K562 (cell line): ENCODE measurements around the gene MROH8. TPM values are rescaled to one million over a fixed set of nuclear protein-coding genes. Genes with fewer than 3 reads are reported as not detected.
A peak's percentile ranks its signal among the peaks of the same experiment; 100 is the strongest.

Experiments
- CBFB ChIP-seq: sonication (generic); formaldehyde crosslinking; IDR thresholded peaks from 2 replicates; pipeline ENCODE4 v1.4.0; 2020; ENCODE audit warnings: mild to moderate bottlenecking, missing genetic modification reagents
- GMEB1 ChIP-seq: fragments of 250-450 bp; sonication (Bioruptor Pico); IDR thresholded peaks from 2 replicates; pipeline ENCODE4 v1.4.0; 2020; ENCODE audit warnings: mild to moderate bottlenecking
- HNRNPLL ChIP-seq: fragments of 200-400 bp; formaldehyde crosslinking; IDR thresholded peaks from 2 replicates; pipeline ENCODE4 v1.6.1; 2017; ENCODE audit warnings: low read length, low read depth, mild to moderate bottlenecking; ENCODE audit not compliant: poor library complexity, severe bottlenecking
- MED1 ChIP-seq: sonication (generic); formaldehyde crosslinking; IDR thresholded peaks from 2 replicates; pipeline ENCODE4 v1.8.1; 2023; ENCODE audit warnings: missing genetic modification reagents, borderline replicate concordance
- MGA ChIP-seq: fragments of 450-650 bp; IDR thresholded peaks from 2 replicates; pipeline ENCODE4 v1.6.1; 2016; ENCODE audit warnings: mild to moderate bottlenecking, moderate library complexity
- NCOR1 ChIP-seq: fragments of 450-650 bp; IDR thresholded peaks from 2 replicates; pipeline ENCODE4 v1.6.1; 2016; ENCODE audit warnings: mild to moderate bottlenecking, moderate library complexity
- POLR3A ChIP-seq: IDR thresholded peaks from 2 replicates; pipeline ENCODE4 v1.6.1; 2011; ENCODE audit warnings: borderline replicate concordance, mild to moderate bottlenecking, moderate library complexity; ENCODE audit not compliant: insufficient read length, insufficient read depth; ENCODE audit errors: extremely low read depth
- TEAD1 ChIP-seq, 2 experiments: fragments of 450-650 bp in 1 of 2; sonication (generic) in 1 of 2; formaldehyde crosslinking; IDR thresholded peaks; 2 replicates each; pipeline versions ENCODE4 v1.4.0 to v1.8.0; 2020 to 2022; ENCODE audit warnings: mild to moderate bottlenecking in 2 of 2, missing genetic modification reagents in 1 of 2
- ZFX ChIP-seq: sonication (generic); formaldehyde crosslinking; IDR thresholded peaks from 2 replicates; pipeline ENCODE4 v1.8.0; 2022; ENCODE audit warnings: mild to moderate bottlenecking, missing genetic modification reagents, moderate library complexity
- ZNF232 ChIP-seq: sonication (generic); formaldehyde crosslinking; IDR thresholded peaks from 2 replicates; pipeline ENCODE4 v1.8.0; 2022; ENCODE audit warnings: mild to moderate bottlenecking, missing genetic modification reagents
- ZNF395 ChIP-seq: fragments of 200-800 bp; sonication (Bioruptor generic); IDR thresholded peaks from 2 replicates; pipeline ENCODE4 v1.6.1; 2017; ENCODE audit warnings: missing genetic modification characterization, missing compliant biosample characterization
- polyA plus RNA-seq, 8 experiments: library from polyadenylated mRNA; depleted of rRNA in 4 of 8; stranded (reverse) in 5 of 8; unstranded in 3 of 8; fragments of >200 nt; fragmentation: Nextera tagmentation in 2 of 8; fragmentation: Illumina TruSeq in 1 of 8; extraction: Ambion mirVana in 2 of 8; extraction: Trizol in 1 of 8; gene quantifications; 2 replicates each; pipeline versions ENCODE4 v1.2.1 to v1.2.3, GENCODE V29; 2011 to 2014; ENCODE audit warnings: inconsistent platforms in 1 of 8, missing spikeins in 1 of 8
- total RNA-seq, 7 experiments: library from RNA; depleted of rRNA in 6 of 7; stranded (reverse); fragments of >200 nt in 6 of 7; fragmentation: Illumina TruSeq in 2 of 7; extraction: Trizol in 2 of 7; gene quantifications; 2 replicates each; pipeline versions ENCODE4 v1.2.1 to v1.2.3, GENCODE V29; 2011 to 2021; ENCODE audit warnings: low replicate concordance in 1 of 7

MROH8 gene
- total and polyA plus RNA-seq, 9 of the 15 experiments (the other 6 are each of a cell fraction or from before 2014, with no cell fraction given), result 0.21 to 1.5 (median 0.78) TPM

DNA sequence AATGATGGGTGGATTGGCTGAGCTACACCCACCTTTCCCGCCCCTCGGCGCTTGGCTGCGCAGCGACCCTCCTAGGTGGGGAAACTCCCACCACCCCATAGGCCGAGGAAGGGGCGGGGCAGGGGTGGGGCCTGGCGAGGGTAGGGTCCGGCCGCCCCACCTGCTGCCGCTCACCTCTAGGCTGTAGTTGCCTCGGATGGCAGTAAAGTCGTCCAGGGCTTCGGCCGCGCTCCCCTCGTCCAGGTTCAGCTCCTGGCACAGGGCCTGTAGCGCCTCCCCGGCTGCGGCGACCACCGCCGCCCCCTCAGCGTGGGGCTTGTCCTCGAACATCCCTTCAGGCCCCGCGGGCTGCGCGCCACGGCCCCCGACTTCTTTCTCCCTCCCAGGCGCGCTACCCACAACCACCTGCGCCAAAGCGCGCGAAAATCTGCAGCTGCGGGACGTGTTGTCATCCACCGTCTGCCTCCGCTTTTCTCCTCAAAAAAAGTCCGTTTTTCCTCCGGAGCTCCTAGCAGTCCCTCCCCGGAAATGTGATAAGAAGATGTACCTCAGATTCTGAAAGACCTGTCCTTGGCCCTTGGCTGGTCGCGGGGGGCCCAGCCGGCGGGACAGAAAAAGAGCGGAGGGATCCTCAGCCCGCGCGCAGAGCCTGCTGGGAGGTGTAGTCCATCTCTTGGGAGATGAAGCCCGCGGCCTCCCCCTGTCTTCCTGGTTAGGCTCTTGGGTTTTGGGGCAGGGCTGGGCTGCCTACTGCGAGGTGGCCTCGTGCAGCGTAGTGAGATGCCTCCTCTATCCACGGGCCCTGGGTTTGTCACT, 83.5 kb downstream of the MROH8 start, which contains the start of gene RBL1 (continued):
- peak; percentile 91 for TF ChIP-seq MGA
- TF ChIP-seq NCOR1, result peak; percentile 67
- TF ChIP-seq CBFB (CRISPR knock-in tag), result no peak
- TF ChIP-seq HNRNPLL, result peak; percentile 38
- TF ChIP-seq TEAD1 (CRISPR knock-in tag; IDR thresholded peaks at IDR 0.05), result peak; percentile 65 to 74; a peak in 3 of 4 replicates
- peak; percentile 65; the same call in 1 of the 2 replicates for TF ChIP-seq ZNF232 (CRISPR knock-in tag)
- TF ChIP-seq ZFX (CRISPR knock-in tag), result peak; percentile 82
- peak; percentile 86 for TF ChIP-seq ZNF395 (CRISPR knock-in tag)
- no peak for TF ChIP-seq MED1 (CRISPR knock-in tag)
- peak; percentile 70 for TF ChIP-seq GMEB1 (CRISPR knock-in tag)
- no peak for TF ChIP-seq POLR3A
